Kidney (tissue), 14 donors: ENCODE measurements around the gene MAG. TPM values are rescaled to one million over a fixed set of nuclear protein-coding genes. Genes with fewer than 3 reads are reported as not detected.
"Not testable (repeated sequence)": the region's sequence is repeated elsewhere in the genome, so short reads cannot be mapped to it uniquely, and the experiment has no call there.

Source experiments
- DNase-seq, 5 donors: peaks; one replicate each; pipeline ENCODE4 v3.0.0-alpha.2; 2013 to 2020
- FAIRE-seq: peaks from 2 replicates; lab custom pipeline; 2012; peaks lifted over from hg19 to GRCh38; lab: Jason Lieb, UNC
- H3K27ac ChIP-seq, 2 donors: one replicate each; pipeline ENCODE4 v1.7.0; 2013; ENCODE audit warnings: low read depth in 2 of 2, low read length in 2 of 2, inconsistent platforms in 1 of 2
- H3K27me3 ChIP-seq: one replicate; pipeline ENCODE4 v1.7.1; 2013; ENCODE audit warnings: low read length, inconsistent platforms; ENCODE audit not compliant: control insufficient read depth, insufficient read depth
- H3K36me3 ChIP-seq, 3 donors: one replicate each; pipeline versions ENCODE4 v1.7.0 to v1.7.1; 2013; ENCODE audit warnings: low read length in 3 of 3, control low read depth in 1 of 3, inconsistent platforms in 1 of 3; ENCODE audit not compliant: insufficient read depth in 3 of 3, control insufficient read depth in 2 of 3
- H3K4me1 ChIP-seq, 3 donors: one replicate each; pipeline versions ENCODE4 v1.7.0 to v1.7.1; 2013; ENCODE audit warnings: low read length in 3 of 3, inconsistent platforms in 1 of 3, low read depth in 1 of 3; ENCODE audit not compliant: control insufficient read depth in 2 of 3, insufficient read depth in 2 of 3
- H3K4me3 ChIP-seq, 3 donors: one replicate each; pipeline versions ENCODE4 v1.7.0 to v1.8.1; 2013; ENCODE audit warnings: low read length in 3 of 3, control low read depth in 1 of 3, inconsistent platforms in 1 of 3
- H3K9ac ChIP-seq, 3 donors: one replicate each; pipeline versions ENCODE4 v1.7.0 to v1.7.1; 2013; ENCODE audit warnings: low read length in 3 of 3, control low read depth in 1 of 3, inconsistent platforms in 1 of 3
- H3K9me3 ChIP-seq, 3 donors: one replicate each; pipeline versions ENCODE4 v1.7.0 to v1.7.1; 2013; ENCODE audit warnings: low read length in 3 of 3, control low read depth in 1 of 3, inconsistent platforms in 1 of 3; ENCODE audit not compliant: control insufficient read depth in 2 of 3, insufficient read depth in 1 of 3
- intact Hi-C: fragments of 100-400 bp; cut with DNase I; formaldehyde crosslinking; loops from one replicate; pipeline ENCODE4 v1.11.1; 2022
- polyA plus RNA-seq: library from polyadenylated mRNA; stranded (reverse); fragments of 350-450 nt; fragmentation: Illumina TruSeq; extraction: RNeasy Lipid Tissue Mini Kit (QIAGEN cat#74804); gene quantifications from one replicate; pipeline ENCODE4 v1.2.3, GENCODE V29; 2014; ENCODE audit warnings: low read depth, low replicate concordance; ENCODE audit not compliant: insufficient read depth
- total RNA-seq: library from RNA; stranded (reverse); fragmentation: NEBNext Ultra II Directional; extraction: Animal tissue kit (Norgen Biotek cat#: 25700); gene quantifications from one replicate; pipeline ENCODE4 v1.2.1, GENCODE V29; 2021
- TF ChIP-seq, protein P1 (sequence below): IDR thresholded peaks from 3 replicates; pipeline ENCODE4 v1.5.1; 2012; ENCODE audit warnings: mild to moderate bottlenecking, moderate library complexity, borderline replicate concordance; ENCODE audit not compliant: insufficient read depth; ENCODE audit errors: extremely low read depth
- donor health status: control.
- donor health status: control.
- donor health status: control.
- donor health status: control.
- donor health status: control.
- donor health status: DM: yes; HTN: yes; CAD: no.
- donor health status: Normal renal cell carcinoma (clear cell type).

Gene MAG
- total and polyA plus RNA-seq, 2 donors from 2014 or later = 0.41 to 1.1 TPM

DNA sequence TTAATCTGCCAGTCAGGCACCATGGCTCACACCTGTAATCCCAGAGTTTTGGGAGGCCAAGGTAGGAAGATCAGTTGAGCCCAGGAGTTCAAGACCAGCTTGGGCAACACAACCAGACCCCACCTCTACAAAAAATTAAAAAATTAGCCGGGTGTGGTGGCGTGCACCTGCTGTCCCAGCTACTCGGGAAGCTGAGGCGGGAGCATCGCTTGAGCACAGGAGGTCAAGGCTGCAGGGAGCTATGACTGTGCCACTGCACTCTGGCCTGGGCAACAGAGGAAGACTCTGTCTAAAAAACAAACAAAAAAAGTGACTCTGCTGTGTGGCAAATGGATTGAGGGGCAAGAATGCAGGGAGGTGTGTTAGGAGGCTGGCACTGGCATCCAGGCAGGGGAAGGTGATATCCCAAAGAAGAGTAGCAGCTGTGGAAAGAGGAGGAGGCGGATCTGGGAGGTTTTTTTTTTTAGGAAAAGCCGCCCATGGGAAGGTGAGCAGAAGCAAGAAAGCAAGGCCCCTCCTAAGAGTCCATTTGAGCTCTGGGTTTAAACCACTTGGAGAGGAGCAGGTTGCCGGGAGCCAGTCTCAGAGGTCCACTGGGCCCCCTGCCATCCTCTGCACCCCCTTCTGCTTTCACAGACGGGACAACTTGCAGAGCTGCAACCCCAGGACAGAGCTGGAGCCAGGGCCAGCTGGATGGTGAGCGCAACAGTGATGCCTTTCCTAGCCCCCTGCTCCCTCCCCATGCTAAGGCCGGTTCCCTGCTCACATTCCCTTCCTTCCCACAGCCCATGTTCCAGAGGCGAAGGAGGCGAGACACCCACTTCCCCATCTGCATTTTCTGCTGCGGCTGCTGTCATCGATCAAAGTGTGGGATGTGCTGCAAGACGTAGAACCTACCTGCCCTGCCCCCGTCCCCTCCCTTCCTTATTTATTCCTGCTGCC, 7.5 kb upstream of the MAG start:
- DNase-seq (peak in 1 of 5 donors; percentile 33), FAIRE-seq (no peak)
- Histone ChIP-seq H3K27ac (no peak overlapping the region), H3K36me3 (no peaks in the 10 kb centered on the region), H3K27me3 (no peaks in the 10 kb centered on the region), H3K4me1 (no peaks in the 10 kb centered on the region), H3K9ac (no peak overlapping the region), H3K9me3 (no peaks in the 10 kb centered on the region), H3K4me3 (no peak overlapping the region)
- TF ChIP-seq, protein P1, sequence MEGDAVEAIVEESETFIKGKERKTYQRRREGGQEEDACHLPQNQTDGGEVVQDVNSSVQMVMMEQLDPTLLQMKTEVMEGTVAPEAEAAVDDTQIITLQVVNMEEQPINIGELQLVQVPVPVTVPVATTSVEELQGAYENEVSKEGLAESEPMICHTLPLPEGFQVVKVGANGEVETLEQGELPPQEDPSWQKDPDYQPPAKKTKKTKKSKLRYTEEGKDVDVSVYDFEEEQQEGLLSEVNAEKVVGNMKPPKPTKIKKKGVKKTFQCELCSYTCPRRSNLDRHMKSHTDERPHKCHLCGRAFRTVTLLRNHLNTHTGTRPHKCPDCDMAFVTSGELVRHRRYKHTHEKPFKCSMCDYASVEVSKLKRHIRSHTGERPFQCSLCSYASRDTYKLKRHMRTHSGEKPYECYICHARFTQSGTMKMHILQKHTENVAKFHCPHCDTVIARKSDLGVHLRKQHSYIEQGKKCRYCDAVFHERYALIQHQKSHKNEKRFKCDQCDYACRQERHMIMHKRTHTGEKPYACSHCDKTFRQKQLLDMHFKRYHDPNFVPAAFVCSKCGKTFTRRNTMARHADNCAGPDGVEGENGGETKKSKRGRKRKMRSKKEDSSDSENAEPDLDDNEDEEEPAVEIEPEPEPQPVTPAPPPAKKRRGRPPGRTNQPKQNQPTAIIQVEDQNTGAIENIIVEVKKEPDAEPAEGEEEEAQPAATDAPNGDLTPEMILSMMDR = no peak
- intact Hi-C loops = no loop called here

- Histone ChIP-seq H3K4me1 (no peaks in the 10 kb centered on the region), H3K36me3 (no peaks in the 10 kb centered on the region), H3K9me3 (no peaks in the 10 kb centered on the region), H3K27ac (no peak overlapping the region), H3K9ac (no peak overlapping the region), H3K4me3 (no peak overlapping the region), H3K27me3 (no peaks in the 10 kb centered on the region)
- no peak for DNase-seq
- TF ChIP-seq, protein P1 = no peak
- FAIRE-seq = no peak
- intact Hi-C loops = no loop called here
Observed at GRCh38 chr19:35285095-35285449, 6.9 kb upstream of the MAG start.

GRCh38 chr19:35285465-35285864, 6.5 kb upstream of the MAG start:
- H3K4me3 ChIP-seq, FAIRE-seq, H3K9ac ChIP-seq, H3K36me3 ChIP-seq, H3K9me3 ChIP-seq, H3K27me3 ChIP-seq, H3K4me1 ChIP-seq, intact Hi-C loops, H3K27ac ChIP-seq, DNase-seq: not testable (repeated sequence)

DNA sequence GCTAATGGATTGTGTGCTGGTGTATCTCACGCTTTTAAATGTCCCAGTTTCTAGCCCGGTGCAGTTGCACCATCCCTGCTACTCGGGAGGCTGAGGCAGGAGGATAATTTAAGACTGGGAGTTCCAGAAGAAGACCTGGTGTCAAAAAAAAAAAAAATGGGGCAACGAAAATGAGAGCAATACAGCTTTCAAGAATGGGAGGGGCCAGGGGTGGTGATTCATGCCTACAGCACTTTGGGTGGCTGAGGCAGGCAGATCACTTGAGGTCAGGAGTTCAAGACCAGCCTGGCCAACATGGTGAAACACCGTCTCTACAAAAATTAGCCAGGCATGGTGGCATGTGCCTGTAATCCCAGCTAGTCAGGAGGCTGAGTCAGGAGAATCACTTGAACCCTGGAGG, 5.9 kb upstream of the MAG start:
- DNase-seq, FAIRE-seq, H3K4me3 ChIP-seq, H3K9ac ChIP-seq, H3K36me3 ChIP-seq, H3K27ac ChIP-seq, H3K4me1 ChIP-seq, H3K9me3 ChIP-seq, intact Hi-C loops, H3K27me3 ChIP-seq: not testable (repeated sequence)
